Ascending aorta (tissue), 2 donors: Measurements from ENCODE around the gene MMD2. TPM values are rescaled to one million over a fixed set of nuclear protein-coding genes. Genes with fewer than 3 reads are reported as not detected.

Source experiments
- DNase-seq, 2 donors: peaks; one replicate each; pipeline ENCODE4 v3.0.0-alpha.2; 2019; ENCODE audit warnings: low spot score in 2 of 2
- H3K27ac ChIP-seq, 2 donors: fragments of 200-600 bp; sonication (generic); one replicate each; pipeline ENCODE4 v1.5.1; 2016 to 2017; ENCODE audit warnings: mild to moderate bottlenecking in 1 of 2
- H3K27me3 ChIP-seq: fragments of 200-600 bp; sonication (generic); one replicate; pipeline ENCODE4 v1.5.1; 2017
- H3K36me3 ChIP-seq, 2 donors: fragments of 200-600 bp; sonication (generic); one replicate each; pipeline ENCODE4 v1.5.1; 2016
- H3K4me1 ChIP-seq, 2 donors: fragments of 200-600 bp; sonication (generic); one replicate each; pipeline ENCODE4 v1.5.1; 2016 to 2017; ENCODE audit warnings: mild to moderate bottlenecking in 1 of 2
- H3K4me3 ChIP-seq, 2 donors: fragments of 200-600 bp; sonication (generic); one replicate each; pipeline ENCODE4 v1.5.1; 2016 to 2017; ENCODE audit warnings: mild to moderate bottlenecking in 1 of 2
- H3K9me3 ChIP-seq, 2 donors: fragments of 200-600 bp; sonication (generic); one replicate each; pipeline ENCODE4 v1.5.1; 2016
- intact Hi-C: fragments of 100-400 bp; cut with DNase I; formaldehyde crosslinking; loops from one replicate; pipeline ENCODE4 v1.15.1; 2023
- total RNA-seq: library from RNA; depleted of rRNA; stranded (reverse); fragments of >200 nt; gene quantifications from one replicate; pipeline ENCODE4 v1.1.0, GENCODE V29; 2016
- TF ChIP-seq, protein P1 (sequence below), 3 experiments: fragments of 200-600 bp in 2 of 3; fragments of 450-650 bp in 1 of 3; sonication (generic) in 2 of 3; IDR thresholded peaks; one replicate each; pipeline ENCODE4 v1.5.1; 2016 to 2019; ENCODE audit warnings: antibody characterized with exemption in 3 of 3, mild to moderate bottlenecking in 1 of 3, moderate library complexity in 1 of 3

Gene MMD2
- total RNA-seq, 1 donor from 2014 or later, result not detected

- Histone ChIP-seq H3K4me3 (no peak overlapping the region), H3K9me3 (no peaks in the 10 kb centered on the region), H3K27me3 (peaks cover 11% of the 10 kb centered on the region), H3K27ac (no peak overlapping the region), H3K36me3 (no peaks in the 10 kb centered on the region), H3K4me1 (peaks cover 5 to 7% of the 10 kb centered on the region in 2 donors)
- intact Hi-C loops, result no loop called here
- TF ChIP-seq, protein P1, sequence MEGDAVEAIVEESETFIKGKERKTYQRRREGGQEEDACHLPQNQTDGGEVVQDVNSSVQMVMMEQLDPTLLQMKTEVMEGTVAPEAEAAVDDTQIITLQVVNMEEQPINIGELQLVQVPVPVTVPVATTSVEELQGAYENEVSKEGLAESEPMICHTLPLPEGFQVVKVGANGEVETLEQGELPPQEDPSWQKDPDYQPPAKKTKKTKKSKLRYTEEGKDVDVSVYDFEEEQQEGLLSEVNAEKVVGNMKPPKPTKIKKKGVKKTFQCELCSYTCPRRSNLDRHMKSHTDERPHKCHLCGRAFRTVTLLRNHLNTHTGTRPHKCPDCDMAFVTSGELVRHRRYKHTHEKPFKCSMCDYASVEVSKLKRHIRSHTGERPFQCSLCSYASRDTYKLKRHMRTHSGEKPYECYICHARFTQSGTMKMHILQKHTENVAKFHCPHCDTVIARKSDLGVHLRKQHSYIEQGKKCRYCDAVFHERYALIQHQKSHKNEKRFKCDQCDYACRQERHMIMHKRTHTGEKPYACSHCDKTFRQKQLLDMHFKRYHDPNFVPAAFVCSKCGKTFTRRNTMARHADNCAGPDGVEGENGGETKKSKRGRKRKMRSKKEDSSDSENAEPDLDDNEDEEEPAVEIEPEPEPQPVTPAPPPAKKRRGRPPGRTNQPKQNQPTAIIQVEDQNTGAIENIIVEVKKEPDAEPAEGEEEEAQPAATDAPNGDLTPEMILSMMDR (IDR thresholded peaks at IDR 0.05), result no peak
- DNase-seq, result peak in 1 of 2 donors; percentile 56
Observed at GRCh38 chr7:4960363-4960762, 1.4 kb upstream of the MMD2 start.

DNA sequence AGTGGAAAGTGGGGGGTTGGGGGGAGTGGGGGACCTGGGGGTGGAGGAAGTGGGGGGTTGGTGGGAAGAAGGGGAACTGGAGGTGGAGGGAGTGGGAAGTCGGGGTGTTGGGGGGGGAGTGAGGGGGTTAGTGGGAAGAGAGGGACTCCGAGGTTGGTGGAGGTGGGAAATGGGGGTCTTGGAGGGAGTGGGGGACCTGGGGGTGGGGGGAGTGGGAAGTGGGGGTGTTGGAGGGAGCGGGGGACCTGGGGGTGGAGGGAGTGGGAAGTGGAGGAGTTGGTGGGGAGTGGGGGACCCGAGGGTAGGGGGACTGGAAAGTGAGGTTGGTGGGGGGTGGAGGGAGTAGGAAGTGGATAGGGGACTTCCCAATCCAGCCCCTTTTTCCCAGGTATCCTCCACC lies 906 bp upstream of the MMD2 start:
- H3K27ac ChIP-seq, result no peak overlapping the region
- TF ChIP-seq, protein P1 (IDR thresholded peaks at IDR 0.05), result no peak
- intact Hi-C loops, result no loop called here
- H3K4me1 ChIP-seq, result peaks cover 5 to 7% of the 10 kb centered on the region in 2 donors
- H3K27me3 ChIP-seq, result peaks cover 11% of the 10 kb centered on the region
- no peaks in the 10 kb centered on the region for H3K9me3 ChIP-seq
- DNase-seq, result no peak
- H3K4me3 ChIP-seq, result no peak overlapping the region
- no peaks in the 10 kb centered on the region for H3K36me3 ChIP-seq

DNA sequence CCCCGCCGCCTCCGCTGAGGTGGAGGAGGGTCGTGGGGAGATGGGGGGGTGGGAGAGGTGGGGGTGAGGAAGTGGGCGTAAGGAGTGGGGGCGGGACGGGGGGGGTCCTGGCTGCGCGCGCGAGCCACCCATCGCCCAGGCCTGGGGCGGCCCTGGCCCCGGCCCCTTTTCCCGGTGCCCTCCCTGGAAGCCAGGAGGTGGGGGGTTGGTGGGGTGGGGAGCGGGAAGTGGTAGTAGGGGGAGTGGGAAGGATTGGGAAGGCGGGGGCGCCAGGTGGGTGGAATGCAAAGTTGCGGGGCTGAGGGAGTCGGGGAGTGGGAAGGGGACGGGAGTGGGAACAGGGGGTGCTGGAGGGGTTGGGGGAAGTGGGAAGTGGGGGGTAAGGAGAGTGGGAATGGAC lies 319 bp upstream of the MMD2 start:
- Histone ChIP-seq H3K4me1 (peaks cover 5 to 7% of the 10 kb centered on the region in 2 donors), H3K36me3 (no peaks in the 10 kb centered on the region), H3K27me3 (peaks cover 11% of the 10 kb centered on the region), H3K27ac (no peak overlapping the region), H3K4me3 (peak overlapping the region; percentile 58 to 69), H3K9me3 (no peaks in the 10 kb centered on the region)
- peak in 1 of 2 donors; percentile 16 for DNase-seq
- TF ChIP-seq, protein P1 (IDR thresholded peaks at IDR 0.05), result no peak
- intact Hi-C loops, result no loop called here

DNA sequence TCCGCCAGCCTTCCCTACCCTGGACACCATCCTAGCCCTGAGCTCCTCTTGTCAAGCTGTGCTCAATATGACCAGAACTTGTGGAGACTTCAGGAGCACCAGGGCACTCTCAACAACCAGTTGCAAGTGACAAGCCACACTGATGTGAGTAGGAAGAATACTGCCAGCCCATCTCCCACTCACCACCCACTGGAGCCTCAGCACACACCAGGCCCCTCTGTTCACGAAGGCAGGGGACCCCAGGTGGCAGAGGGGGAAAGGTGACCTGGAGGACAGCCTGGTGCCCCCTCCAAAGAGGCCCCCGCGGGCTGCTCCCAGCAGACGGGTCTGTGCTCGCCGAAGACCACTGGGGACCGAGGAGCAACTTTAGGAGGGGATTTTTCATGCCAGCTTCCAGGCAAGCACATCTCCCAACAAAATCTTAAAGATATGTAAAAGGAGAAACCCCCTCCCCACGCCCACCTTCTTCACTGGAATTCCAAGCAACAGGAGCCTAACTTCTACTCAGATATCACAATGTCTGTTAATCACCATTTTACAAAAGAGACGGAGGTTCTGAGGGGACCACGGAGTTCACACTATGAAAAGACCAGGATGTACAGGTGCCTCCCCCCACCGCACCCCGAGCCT lies 1.0 kb downstream of the MMD2 start:
- Histone ChIP-seq H3K9me3 (no peaks in the 10 kb centered on the region), H3K36me3 (no peaks in the 10 kb centered on the region), H3K4me3 (no peak overlapping the region), H3K27ac (no peak overlapping the region), H3K4me1 (peaks cover 5 to 7% of the 10 kb centered on the region in 2 donors), H3K27me3 (peaks cover 11% of the 10 kb centered on the region)
- no peak for DNase-seq
- TF ChIP-seq, protein P1 (IDR thresholded peaks at IDR 0.05), result no peak
- intact Hi-C loops, result no loop called here

DNA sequence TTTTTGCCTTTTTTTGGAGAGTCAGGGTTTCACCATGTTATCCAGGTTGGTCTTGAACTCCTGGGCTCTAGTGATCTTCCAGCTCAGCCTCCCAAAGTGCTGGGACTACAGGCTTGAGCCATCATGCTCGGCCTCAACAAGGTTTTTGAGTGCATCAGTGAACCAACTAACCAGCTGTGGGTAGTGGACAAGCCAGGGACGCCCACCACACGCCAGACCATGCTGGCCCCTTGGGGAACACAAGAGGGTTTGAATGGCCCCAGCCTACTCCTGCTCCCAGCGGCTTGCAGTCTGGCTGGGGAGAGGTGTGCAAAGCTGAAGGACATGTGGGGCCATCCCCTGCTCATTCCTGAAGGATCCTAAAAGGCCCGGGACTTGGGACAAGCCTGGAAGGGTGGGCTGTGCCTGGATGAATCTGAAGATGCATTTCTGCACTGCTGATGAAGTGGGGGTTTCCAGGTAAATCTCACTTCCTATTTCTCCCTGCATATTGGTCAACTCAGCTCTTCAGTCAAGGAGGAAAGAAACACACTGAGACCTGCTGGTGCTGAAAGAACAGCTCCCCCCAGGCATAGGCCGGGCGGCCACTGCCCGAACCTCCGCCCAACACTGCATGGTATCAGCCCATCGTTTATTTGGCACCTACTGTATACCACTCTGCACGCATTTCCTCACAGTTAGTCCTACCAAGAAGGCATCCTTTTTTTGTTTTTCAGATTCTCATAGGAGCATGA lies 6.9 kb downstream of the MMD2 start:
- Histone ChIP-seq H3K9me3 (no peaks in the 10 kb centered on the region), H3K27ac (no peak overlapping the region), H3K36me3 (no peaks in the 10 kb centered on the region), H3K4me1 (no peaks in the 10 kb centered on the region), H3K27me3 (no peaks in the 10 kb centered on the region), H3K4me3 (no peak overlapping the region)
- TF ChIP-seq, protein P1 (IDR thresholded peaks at IDR 0.05), result no peak
- no peak for DNase-seq
- intact Hi-C loops, result no loop called here
